H9 (cell line): Measurements from ENCODE around the gene PYGO2. TPM values are rescaled to one million over a fixed set of nuclear protein-coding genes. Genes with fewer than 3 reads are reported as not detected.

Source experiments
- DNase-seq: peaks from one replicate; pipeline ENCODE4 v3.0.0-alpha.2; 2017
- H2AFZ ChIP-seq: one replicate; pipeline ENCODE4 v1.6.1; 2013; ENCODE audit warnings: mild to moderate bottlenecking, low read length, control low read depth, moderate library complexity
- H2AK5ac ChIP-seq: 2 replicates; pipeline ENCODE4 v1.6.1; 2013; ENCODE audit warnings: low read length, control low read depth, mixed read lengths; ENCODE audit not compliant: insufficient read length
- H2BK120ac ChIP-seq: one replicate; pipeline ENCODE4 v1.6.1; 2013; ENCODE audit warnings: low read depth, mild to moderate bottlenecking, low read length, control low read depth, inconsistent platforms; ENCODE audit not compliant: poor library complexity, severe bottlenecking
- H2BK12ac ChIP-seq: 2 replicates; pipeline ENCODE4 v1.6.1; 2013; ENCODE audit warnings: low read length, control low read depth, mixed read lengths, low read depth; ENCODE audit not compliant: insufficient read length
- H2BK15ac ChIP-seq: 2 replicates; pipeline ENCODE4 v1.6.1; 2013; ENCODE audit warnings: low read depth, low read length, control low read depth
- H2BK20ac ChIP-seq: one replicate; pipeline ENCODE4 v1.6.1; 2013; ENCODE audit warnings: low read depth, mild to moderate bottlenecking, low read length, control low read depth, inconsistent platforms; ENCODE audit not compliant: poor library complexity, severe bottlenecking
- H2BK5ac ChIP-seq: 2 replicates; pipeline ENCODE4 v1.6.1; 2013; ENCODE audit warnings: low read length, control low read depth, mixed read lengths; ENCODE audit not compliant: insufficient read length
- H3K14ac ChIP-seq: 2 replicates; pipeline ENCODE4 v1.6.1; 2013; ENCODE audit warnings: low read length, control low read depth; ENCODE audit not compliant: insufficient read depth
- H3K18ac ChIP-seq: 2 replicates; pipeline ENCODE4 v1.6.1; 2013; ENCODE audit warnings: low read depth, mild to moderate bottlenecking, mixed read lengths, low read length, control low read depth; ENCODE audit not compliant: insufficient read length
- H3K23ac ChIP-seq: 2 replicates; pipeline ENCODE4 v1.6.1; 2013; ENCODE audit warnings: low read length, control low read depth, mixed read lengths, low read depth; ENCODE audit not compliant: insufficient read length
- H3K23me2 ChIP-seq: 2 replicates; pipeline ENCODE4 v1.6.1; 2013; ENCODE audit warnings: low read depth, mild to moderate bottlenecking, mixed read lengths, low read length, control low read depth; ENCODE audit not compliant: insufficient read length, poor library complexity, severe bottlenecking
- H3K27ac ChIP-seq: 2 replicates; pipeline ENCODE4 v1.5.1; 2013; ENCODE audit warnings: low read length, control low read depth, mixed read lengths, low read depth; ENCODE audit not compliant: insufficient read length
- H3K27me3 ChIP-seq: 2 replicates; pipeline ENCODE4 v1.6.1; 2013; ENCODE audit warnings: low read length, control low read depth, inconsistent platforms; ENCODE audit not compliant: insufficient read depth
- H3K4ac ChIP-seq: 2 replicates; pipeline ENCODE4 v1.6.1; 2013; ENCODE audit warnings: low read depth, mild to moderate bottlenecking, control low read depth, inconsistent platforms, low read length, moderate library complexity
- H3K4me1 ChIP-seq: 2 replicates; pipeline ENCODE4 v1.6.1; 2013; ENCODE audit warnings: low read length, control low read depth, inconsistent platforms; ENCODE audit not compliant: insufficient read depth
- H3K4me2 ChIP-seq: 2 replicates; pipeline ENCODE4 v1.6.1; 2013; ENCODE audit warnings: low read length, control low read depth, mixed read lengths; ENCODE audit not compliant: insufficient read length, insufficient read depth
- H3K56ac ChIP-seq: 2 replicates; pipeline ENCODE4 v1.6.1; 2013; ENCODE audit warnings: low read depth, mild to moderate bottlenecking, mixed read lengths, low read length, control low read depth; ENCODE audit not compliant: insufficient read length
- H3K79me1 ChIP-seq: 2 replicates; pipeline ENCODE4 v1.6.1; 2013; ENCODE audit warnings: low read depth, mild to moderate bottlenecking, moderate library complexity, low read length, control low read depth, inconsistent platforms; ENCODE audit not compliant: insufficient read depth, poor library complexity, severe bottlenecking
- H3K79me2 ChIP-seq: 2 replicates; pipeline ENCODE4 v1.6.1; 2013; ENCODE audit warnings: low read length, control low read depth, inconsistent platforms; ENCODE audit not compliant: insufficient read depth
- H3K9ac ChIP-seq: 2 replicates; pipeline ENCODE4 v1.6.1; 2013; ENCODE audit warnings: low read length, control low read depth, mixed read lengths; ENCODE audit not compliant: insufficient read length; ENCODE audit errors: extremely low read depth
- H3K9me3 ChIP-seq: one replicate; pipeline ENCODE4 v1.6.1; 2013; ENCODE audit warnings: low read depth, low read length, inconsistent platforms; ENCODE audit not compliant: control insufficient read depth
- H3T11ph ChIP-seq: one replicate; pipeline ENCODE4 v1.6.1; 2013; ENCODE audit warnings: mild to moderate bottlenecking, low read length, control low read depth, inconsistent platforms
- H4K20me1 ChIP-seq: one replicate; pipeline ENCODE4 v1.6.1; 2013; ENCODE audit not compliant: control insufficient read depth, insufficient read length, insufficient read depth
- H4K5ac ChIP-seq: 2 replicates; pipeline ENCODE4 v1.6.1; 2013; ENCODE audit warnings: low read depth, mild to moderate bottlenecking, mixed read lengths, low read length, control low read depth; ENCODE audit not compliant: insufficient read length
- H4K8ac ChIP-seq: replicated peaks from 2 replicates; pipeline ENCODE4 v1.6.1; 2013; ENCODE audit warnings: low read length, control low read depth, mixed read lengths, low read depth; ENCODE audit not compliant: insufficient read length
- H4K91ac ChIP-seq: 2 replicates; pipeline ENCODE4 v1.6.1; 2013; ENCODE audit warnings: low read depth, mild to moderate bottlenecking, moderate library complexity, mixed read lengths, low read length, control low read depth; ENCODE audit not compliant: insufficient read length
- H3K27ac Mint-ChIP-seq, 3 experiments: 2 replicates in 2 of 3; 3 replicates in 1 of 3; pipeline ENCODE4 v1.8.0; 2020 to 2021; ENCODE audit warnings: mixed read lengths in 3 of 3, mild to moderate bottlenecking in 1 of 3, moderate library complexity in 1 of 3
- H3K27me3 Mint-ChIP-seq: 2 replicates; pipeline ENCODE4 v1.8.0; 2021; ENCODE audit warnings: low read depth, mild to moderate bottlenecking, moderate library complexity, mixed read lengths
- H3K36me3 Mint-ChIP-seq, 3 experiments: 2 replicates in 2 of 3; 3 replicates in 1 of 3; pipeline ENCODE4 v1.8.0; 2020 to 2021; ENCODE audit warnings: low read depth in 3 of 3, mixed read lengths in 3 of 3; ENCODE audit not compliant: insufficient read depth in 1 of 3
- H3K4me1 Mint-ChIP-seq, 2 experiments: 2 replicates each; pipeline ENCODE4 v1.8.0; 2020; ENCODE audit warnings: mixed read lengths in 2 of 2
- H3K4me3 Mint-ChIP-seq, 2 experiments: 2 replicates in 1 of 2; 3 replicates in 1 of 2; pipeline ENCODE4 v1.8.0; 2020 to 2021; ENCODE audit warnings: mild to moderate bottlenecking in 2 of 2, mixed read lengths in 2 of 2, moderate library complexity in 1 of 2
- H3K9me3 Mint-ChIP-seq, 2 experiments: 2 replicates in 1 of 2; 3 replicates in 1 of 2; pipeline ENCODE4 v1.8.0; 2020; ENCODE audit warnings: mild to moderate bottlenecking in 2 of 2, mixed read lengths in 2 of 2, moderate library complexity in 1 of 2
- CTCF ChIP-seq: fragments of 200-600 bp; sonication (generic); conservative IDR thresholded peaks from 3 replicates; pipeline ENCODE4 v1.8.0; 2021; ENCODE audit warnings: antibody characterized with exemption, mild to moderate bottlenecking
- WGBS: extraction: QIAGEN DNeasy Blood & Tissue Kit; methylation state at CpG from one replicate; pipeline ENCODE4 v1.1.7; 2013; ENCODE audit warnings: missing lambda C conversion rate, low lambda C conversion rate, mixed read lengths; ENCODE audit not compliant: insufficient read length; ENCODE audit errors: extremely low coverage; 5-methylcytosine and 5-hydroxymethylcytosine counted together
- total RNA-seq: library from RNA; stranded (reverse); gene quantifications from 2 replicates; pipeline ENCODE4 v1.2.1, GENCODE V29; 2021

PYGO2 gene
- total RNA-seq, 1 experiment from 2014 or later = 38.7 TPM

GRCh38 chr1:154952664-154953063 lies 8.9 kb downstream of the PYGO2 start:
- Histone ChIP-seq H3K79me1 (no peaks in the 10 kb centered on the region), H4K20me1 (no peaks in the 10 kb centered on the region), H3K18ac (no peak overlapping the region), H3K9ac (no peak overlapping the region), H2AK5ac (no peak overlapping the region), H2BK12ac (no peak overlapping the region), H4K91ac (no peak overlapping the region), H2AFZ (no peak overlapping the region), H2BK120ac (no peak overlapping the region), H2BK15ac (no peak overlapping the region), H2BK5ac (no peak overlapping the region), H2BK20ac (no peak overlapping the region), H3K56ac (no peak overlapping the region), H3T11ph (no peak overlapping the region), H3K4me2 (no peak overlapping the region), H3K14ac (no peak overlapping the region), H4K8ac (no peak overlapping the region), H4K5ac (no peak overlapping the region), H3K23ac (no peak overlapping the region), H3K23me2 (peaks cover 16% of the 10 kb centered on the region), H3K9me3 (no peaks in the 10 kb centered on the region), H3K79me2 (no peaks in the 10 kb centered on the region), H3K4ac (no peak overlapping the region), H3K27ac (no peak overlapping the region), H3K4me1 (peaks cover 4% of the 10 kb centered on the region; the same call in 1 of the 2 replicates), H3K27me3 (no peaks in the 10 kb centered on the region)
- Mint-ChIP-seq H3K9me3 (no peaks in the 10 kb centered on the region), H3K4me3 (no peak overlapping the region), H3K27ac (peak overlapping the region in 2 of 3 experiments; percentile 7 to 59; a peak in 1 of 7 replicates), H3K27me3 (no peaks in the 10 kb centered on the region), H3K4me1 (peaks cover 44 to 48% of the 10 kb centered on the region in 2 experiments), H3K36me3 (peaks cover 2 to 10% (median 9%) of the 10 kb centered on the region in 3 experiments; a peak in 6 of 7 replicates)
- no CpG with 5 or more reads among the region's 6 CpGs for WGBS
- no peak for TF ChIP-seq CTCF
- DNase-seq = no peak
